ENCODE measurements around the gene INCENP.
"Not testable (repeated sequence)": the region's sequence is repeated elsewhere in the genome, so short reads cannot be mapped to it uniquely, and the experiment has no call there.

The INCENP gene

DNA sequence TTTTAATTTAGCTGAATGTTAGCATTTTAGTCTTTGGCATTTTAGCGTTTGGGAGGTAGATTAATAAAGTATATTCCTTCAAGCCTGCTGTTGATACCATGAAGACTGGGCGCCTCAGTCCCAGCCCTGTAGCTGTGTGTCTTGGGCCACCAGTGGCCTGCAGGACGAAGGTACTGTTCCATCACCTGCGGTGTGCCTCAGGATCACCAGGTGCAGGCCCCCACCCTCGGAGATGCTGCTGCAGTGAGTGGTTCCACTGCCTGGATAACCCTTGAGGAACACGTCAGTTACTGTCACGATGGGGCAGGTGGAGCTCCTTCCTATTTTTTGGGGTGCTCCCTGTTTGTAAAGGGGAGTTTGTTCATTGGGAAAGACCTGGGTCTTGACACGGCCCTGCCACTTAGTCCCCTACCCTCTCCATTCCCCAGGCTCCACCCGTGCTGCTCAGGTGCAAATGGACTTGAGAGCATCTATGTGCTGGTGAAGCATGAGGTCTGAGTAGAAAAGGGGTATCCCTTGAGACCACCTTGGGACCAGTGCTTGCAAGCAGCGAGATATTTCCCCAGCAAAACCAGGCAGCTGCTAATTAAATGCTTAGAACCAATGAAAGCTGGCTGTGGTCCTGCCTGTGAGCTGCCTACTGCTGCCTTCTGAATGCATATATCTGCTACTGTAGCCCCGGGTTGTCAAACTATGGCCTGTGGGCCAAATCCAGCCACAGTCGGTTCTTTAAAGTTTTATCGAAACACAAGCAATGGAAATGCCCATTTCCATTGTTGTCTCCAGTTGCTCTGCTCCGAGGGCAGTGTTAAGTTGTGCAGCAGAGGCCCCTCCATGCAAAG is 28.7 kb downstream of the INCENP start:
- peak overlapping the region in 1 of 21 experiments; percentile 9 for H3K27ac ChIP-seq
- no peak overlapping the region for H3K4me3 ChIP-seq

DNA sequence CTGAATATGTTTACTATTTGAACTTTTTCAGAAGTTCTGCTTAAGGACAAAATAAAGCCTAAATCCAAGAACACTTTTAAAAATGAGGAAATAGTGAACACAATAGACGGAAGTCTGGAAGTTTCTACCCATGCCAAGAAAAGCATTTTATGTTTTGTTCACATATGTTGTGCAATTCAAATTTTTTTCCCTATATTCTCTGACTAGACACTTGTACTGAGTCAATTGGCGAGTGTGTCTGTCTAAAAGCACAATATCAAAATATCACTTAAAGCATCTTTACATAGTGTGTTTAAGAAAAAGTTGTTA is 29.2 kb downstream of the INCENP start:
- no peak overlapping the region for H3K4me3 ChIP-seq
- H3K27ac ChIP-seq = peak overlapping the region in 1 of 21 experiments; percentile 9

DNA sequence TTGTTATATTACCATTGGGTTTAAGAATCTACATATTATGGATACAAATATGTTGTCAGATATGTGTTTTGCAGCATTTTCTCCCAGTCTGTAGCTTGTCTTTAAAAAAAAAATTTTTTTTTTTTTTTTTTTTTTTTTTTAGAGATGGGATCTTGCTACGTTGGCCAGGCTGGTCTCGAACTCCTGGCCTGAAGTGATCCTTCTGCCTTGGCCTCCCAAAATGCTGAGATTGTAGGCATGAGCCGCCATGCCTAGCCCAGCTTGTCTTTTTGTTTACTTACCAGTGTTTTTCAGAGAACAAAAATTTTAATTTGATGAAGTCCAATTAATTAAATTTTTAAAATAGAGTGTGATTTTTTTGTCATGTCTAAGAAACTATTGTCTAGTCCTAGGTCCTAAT is 29.8 kb downstream of the INCENP start:
- no peak overlapping the region for H3K4me3 ChIP-seq
- no peak overlapping the region for H3K27ac ChIP-seq

DNA sequence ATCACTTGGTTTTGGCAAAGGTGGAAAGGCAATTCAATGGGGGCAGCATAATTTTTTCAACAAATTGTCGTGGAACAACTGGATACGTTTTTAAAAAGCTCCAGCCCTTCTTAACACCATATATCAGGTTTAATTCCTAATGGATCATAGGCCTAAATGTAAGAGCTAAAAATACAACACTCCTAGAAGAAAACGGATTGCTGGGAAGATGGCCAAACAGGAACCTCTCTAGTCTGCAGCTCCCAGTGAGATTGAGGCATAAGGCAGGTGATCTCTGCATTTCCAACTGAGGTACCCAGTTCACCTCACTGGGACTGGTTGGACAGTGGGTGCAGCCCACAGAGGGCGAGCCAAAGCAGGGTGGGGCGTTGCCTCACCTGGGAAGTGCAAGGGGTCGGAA is 33.8 kb downstream of the INCENP start:
- no peak overlapping the region for H3K27ac ChIP-seq
- no peak overlapping the region for H3K4me3 ChIP-seq

DNA sequence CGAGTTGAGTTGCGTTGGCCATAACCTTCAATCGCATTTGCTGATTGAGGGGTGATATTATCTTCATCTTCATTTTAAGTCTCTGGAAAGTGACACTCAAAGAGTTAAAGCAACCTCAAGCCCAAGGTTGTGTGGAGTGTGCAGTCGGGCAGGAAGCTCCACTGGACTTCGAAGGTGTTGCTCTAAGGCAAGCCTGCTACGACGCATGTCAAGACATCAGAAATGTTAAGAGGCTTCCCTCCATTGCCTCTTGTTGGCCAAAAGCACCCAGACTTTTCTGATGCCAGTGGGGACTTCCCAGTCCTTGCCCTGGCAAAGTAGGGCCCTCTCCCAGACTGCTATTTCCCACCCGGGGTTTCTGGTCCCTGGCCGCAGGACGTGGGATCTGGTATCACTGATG is 42.6 kb downstream of the INCENP start:
- no peak overlapping the region for H3K27ac ChIP-seq
- H3K4me3 ChIP-seq = no peak overlapping the region

DNA sequence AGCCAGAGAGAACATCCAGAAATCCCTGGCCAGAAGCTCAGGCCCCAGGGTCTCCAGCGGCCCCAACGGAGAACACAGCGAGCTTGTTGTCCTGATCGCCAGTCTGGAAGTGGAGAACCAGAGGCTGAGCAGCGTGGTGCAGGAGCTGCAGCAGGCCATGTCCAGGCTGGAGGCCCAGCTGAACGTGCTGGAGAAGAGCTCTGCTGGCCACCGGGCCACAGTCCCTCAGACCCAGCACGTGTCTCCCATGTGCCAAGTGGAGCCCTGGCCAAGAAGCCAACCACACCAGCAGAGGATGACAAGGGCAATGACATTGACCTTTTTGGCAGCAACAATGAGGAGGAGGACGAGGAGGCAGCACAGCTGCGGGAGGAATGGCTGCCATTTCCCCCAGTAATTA is 45.6 kb downstream of the INCENP start:
- Histone ChIP-seq H3K27ac (peak overlapping the region in 2 of 21 experiments; percentile 5 to 32), H3K4me3 (no peak overlapping the region)

DNA sequence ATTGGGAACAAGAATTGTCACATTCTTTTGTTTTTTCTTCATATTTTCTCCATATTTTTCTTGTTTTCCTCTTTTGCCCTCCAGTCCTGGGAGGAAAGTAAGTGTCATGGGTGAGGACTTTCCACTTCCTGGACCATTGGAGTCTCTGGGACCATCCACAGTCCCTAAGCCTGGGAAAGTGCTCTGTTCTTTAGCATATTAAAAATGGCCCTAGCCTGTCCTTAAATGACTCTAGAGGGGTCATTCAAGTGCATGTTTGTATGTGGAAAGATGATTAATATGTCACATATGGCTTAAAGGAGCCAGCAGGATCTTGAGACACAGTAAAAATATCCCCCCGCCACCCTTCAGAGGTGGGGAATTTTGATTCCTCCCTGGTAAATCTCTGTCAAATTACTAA is 46.1 kb downstream of the INCENP start:
- no peak overlapping the region for H3K4me3 ChIP-seq
- H3K27ac ChIP-seq = no peak overlapping the region

DNA sequence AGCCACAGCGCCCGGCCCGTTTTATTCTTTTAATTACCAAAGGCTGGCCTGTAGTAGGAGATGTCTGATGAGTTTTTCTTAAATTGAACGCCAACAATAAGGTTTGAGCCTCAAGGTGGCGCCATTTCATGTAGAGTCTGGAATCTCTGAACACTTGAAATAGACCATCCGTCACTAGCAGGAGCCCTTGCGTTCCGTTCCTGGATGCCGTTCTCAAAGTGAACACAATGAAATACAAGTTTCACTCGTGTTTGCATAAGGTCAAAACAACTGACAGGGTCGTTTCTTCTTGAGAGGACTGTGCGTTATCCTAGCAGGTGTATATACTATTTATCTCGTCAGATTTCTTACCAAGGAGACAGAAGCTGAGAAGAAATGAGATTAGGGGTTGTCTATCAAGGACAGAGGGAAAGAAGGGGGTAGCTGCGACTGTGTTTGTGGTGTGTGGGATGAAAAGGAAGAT is 47.5 kb downstream of the INCENP start:
- Histone ChIP-seq H3K4me3 (no peak overlapping the region), H3K27ac (no peak overlapping the region)

DNA sequence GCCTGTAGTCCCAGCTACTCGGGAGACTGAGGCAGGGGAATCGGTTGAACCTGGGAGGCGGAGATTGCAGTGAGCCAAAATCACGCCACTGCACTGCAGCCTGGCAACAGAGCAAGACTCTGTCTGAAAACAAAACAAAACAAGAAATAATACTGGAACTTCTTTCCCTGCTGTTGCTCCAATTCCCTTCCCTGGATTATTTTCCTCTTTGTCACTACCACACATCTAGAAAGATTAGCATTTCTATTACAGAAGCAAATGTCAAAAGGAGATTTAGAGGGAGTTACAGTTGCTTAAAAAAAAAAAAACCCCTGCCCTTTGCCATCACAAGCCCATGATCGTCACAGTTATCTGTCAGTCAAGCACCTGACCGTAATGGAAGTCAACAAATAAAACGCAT is 48.5 kb downstream of the INCENP start:
- Histone ChIP-seq H3K27ac (no peak overlapping the region), H3K4me3 (no peak overlapping the region)

DNA sequence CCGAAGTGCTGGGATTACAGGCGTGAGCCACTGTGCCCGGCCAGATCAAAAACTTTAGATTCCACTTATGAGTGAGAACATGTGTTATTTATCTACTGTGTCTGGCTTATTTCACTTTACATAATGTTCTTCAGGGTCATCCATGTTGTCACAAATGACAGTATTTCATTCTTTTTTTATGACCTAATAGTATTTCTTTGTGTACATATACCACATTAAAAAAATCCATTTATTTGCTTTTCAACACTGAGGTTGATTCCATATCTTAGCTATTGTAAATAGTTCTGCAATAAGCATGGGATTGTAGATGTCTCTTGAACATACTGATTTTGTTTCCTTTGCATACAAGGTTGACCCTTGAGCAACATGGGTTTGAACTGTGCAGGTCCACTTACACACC is 53.0 kb downstream of the INCENP start:
- Histone ChIP-seq H3K27ac (no peak overlapping the region), H3K4me3 (no peak overlapping the region)

DNA sequence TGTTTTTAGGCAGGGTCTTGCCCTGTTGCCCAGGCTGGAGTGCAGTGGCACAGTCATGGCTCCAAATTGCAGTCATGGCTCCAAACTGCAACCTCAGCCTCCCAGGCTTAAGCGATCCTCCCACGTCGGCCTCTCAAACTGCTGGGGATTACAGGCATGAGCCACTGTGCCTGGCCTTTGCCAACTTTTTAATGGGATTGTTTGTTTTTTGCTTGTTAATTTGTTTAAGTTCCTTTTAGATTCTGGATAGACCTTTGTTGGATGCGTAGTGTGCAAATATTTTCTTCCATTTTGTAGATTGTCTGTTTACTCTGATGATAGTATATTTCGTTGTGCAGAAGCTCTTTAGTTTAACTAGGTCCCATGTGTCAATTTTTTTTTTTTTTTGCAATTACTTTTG is 56.2 kb downstream of the INCENP start:
- H3K27ac ChIP-seq = no peak overlapping the region
- no peak overlapping the region for H3K4me3 ChIP-seq

DNA sequence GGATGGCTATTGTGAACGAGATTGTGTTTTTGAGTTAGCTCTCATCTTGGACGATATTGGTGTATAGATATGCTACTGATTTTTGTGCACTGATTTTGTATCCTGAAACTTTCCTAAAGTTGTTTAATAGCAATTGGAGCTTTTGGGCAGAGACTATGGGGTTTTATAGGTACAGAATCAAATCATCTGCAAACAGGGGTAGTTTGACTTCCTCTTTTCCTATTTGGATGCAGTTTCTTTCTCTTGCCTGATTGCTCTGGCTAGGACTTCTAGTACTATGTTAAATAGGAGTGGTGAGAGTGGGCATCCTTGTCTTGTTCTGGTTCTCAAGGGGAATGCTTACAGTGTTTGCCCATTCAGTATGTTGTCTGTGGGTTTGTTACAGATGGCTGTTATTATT is 57.3 kb downstream of the INCENP start:
- Histone ChIP-seq H3K4me3 (no peak overlapping the region), H3K27ac (no peak overlapping the region)

DNA sequence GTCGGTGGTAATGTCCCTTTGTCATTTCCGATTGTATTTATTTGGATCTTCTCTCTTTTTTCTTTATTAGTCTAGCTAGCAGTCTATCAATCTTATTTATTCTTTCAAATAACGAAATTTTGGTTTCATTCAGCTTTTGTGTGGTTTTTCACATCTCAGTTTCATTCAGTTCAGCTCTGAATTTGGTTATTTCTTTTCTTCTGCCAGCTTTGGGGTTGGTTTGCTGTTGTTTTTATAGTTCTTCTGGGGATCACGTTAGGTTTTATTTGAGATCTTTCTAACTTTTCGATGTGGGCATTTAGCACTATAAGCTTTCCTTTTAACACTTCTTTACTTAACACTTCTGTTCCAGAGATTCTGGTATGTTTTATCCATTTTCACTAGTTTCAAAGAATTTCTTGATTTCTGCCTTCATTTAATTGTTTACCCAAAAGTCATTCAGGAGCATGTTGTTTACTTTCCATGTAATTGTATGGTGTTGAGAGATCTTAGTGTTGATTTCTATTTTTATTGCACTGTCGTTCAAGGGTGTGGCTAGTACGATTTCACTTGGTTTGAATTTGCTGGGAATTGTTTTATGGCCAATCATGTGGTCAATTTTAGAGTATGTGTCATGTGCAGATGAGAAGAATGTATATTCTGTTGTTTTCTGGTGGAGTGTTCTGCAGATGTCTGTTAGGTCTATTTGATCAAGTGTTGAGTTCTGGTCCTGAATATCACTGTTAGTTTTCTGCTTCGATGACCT is 58.5 kb downstream of the INCENP start:
- no peak overlapping the region for H3K4me3 ChIP-seq
- H3K27ac ChIP-seq = no peak overlapping the region

DNA sequence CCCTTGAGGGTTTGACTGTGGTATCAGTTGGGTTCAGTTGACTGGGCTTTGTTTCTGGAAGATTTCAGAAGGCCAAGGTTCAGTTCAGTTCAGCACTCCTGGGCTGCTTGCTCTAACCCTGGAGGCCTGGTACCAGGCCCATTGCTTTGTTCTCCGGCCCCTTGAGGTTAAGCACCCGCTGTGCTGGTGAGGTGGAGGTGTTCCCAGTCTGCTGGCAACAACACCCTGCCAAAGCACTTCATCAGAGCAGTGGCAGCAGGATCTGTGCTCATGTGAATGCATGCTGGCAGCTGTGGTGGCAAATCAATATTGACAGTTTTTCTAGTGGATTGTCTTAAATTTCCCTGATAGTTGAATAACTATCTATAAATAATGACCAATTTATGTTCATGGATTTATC is 62.4 kb downstream of the INCENP start:
- no peak overlapping the region for H3K4me3 ChIP-seq
- no peak overlapping the region for H3K27ac ChIP-seq

DNA sequence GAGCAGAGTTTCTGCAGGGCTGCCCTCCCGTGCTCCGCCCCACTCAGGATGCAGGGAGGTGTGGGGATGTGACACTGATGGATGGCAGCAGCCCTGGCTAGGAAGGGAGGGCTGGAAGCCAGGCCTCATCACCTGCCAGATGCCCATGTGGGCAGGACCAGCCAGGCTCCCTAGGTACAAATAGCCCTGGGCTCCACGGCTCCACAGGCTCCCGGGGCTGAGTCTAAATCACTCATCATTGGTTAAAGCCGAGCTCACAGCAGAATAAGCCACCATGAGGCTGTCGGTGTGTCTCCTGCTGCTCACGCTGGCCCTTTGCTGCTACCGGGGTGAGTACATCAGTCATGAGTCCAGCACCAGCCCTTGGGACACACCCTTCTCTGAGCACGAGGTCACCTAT is 66.2 kb downstream of the INCENP start, which contains the start of gene SCGB1D1:
Gene SCGB1D1 (plus strand): TSS at position 206 of the 400 bp plus-strand sequence. CDS start 69 bp downstream, at position 275.
- H3K27ac ChIP-seq = no peak within 1 kb of the TSS
- H3K4me3 ChIP-seq = no peak within 1 kb of the TSS

DNA sequence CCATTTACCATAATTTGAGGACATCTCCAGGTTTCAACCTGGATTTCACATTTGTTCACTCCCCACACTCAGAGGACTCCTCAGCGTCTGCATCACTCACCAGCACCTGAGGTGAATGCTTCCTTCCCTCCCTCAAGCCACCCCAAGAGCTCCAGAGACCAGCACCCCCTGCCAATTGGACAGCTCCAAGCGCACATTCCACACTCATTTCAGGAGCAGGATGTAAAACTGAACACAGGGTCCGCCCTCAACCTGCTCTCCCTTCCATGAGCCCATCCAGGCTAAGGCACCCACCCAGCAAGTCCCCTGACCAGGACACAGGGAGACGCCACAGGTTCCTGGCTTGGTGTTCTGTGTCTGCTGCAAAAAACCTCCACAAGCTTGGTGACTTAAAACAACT is 70.1 kb downstream of the INCENP start:
- Histone ChIP-seq H3K27ac (no peak overlapping the region), H3K4me3 (no peak overlapping the region)

DNA sequence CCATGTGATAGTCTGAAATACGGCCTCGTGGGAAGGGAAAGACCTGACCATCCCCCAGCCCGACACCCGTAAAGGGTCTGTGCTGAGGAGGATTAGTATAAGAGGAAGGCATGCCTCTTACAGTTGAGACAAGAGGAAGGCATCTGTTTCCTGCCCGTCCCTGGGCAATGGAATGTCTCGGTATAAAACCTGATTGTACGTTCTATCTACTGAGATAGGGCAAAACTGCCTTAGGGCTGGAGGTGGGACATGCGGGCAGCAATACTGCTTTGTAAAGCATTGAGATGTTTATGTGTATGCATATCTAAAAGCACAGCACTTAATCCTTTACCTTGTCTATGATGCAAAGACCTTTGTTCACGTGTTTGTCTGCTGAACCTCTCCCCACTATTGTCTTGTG is 71.2 kb downstream of the INCENP start:
- not testable (repeated sequence) for H3K4me3 ChIP-seq, H3K27ac ChIP-seq

DNA sequence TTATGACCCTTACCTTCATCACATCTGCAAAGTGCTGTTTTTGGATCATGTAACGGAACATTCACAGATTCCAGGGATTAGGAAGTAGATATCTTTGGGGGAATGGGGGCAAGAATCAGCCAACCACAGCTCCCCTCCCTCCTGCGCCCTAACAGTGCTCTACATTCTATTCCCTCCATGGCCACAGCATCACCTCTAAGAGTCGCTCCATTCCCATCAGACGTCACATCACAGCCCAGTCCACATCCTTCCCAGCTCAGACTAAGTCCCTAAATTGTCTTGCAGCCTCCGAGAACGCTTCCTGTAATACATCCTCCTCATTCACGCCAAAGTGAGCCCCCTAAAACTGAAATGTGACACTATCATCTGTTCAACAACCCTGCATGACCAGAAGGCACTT is 72.1 kb downstream of the INCENP start:
- H3K27ac ChIP-seq = no peak overlapping the region
- no peak overlapping the region for H3K4me3 ChIP-seq

DNA sequence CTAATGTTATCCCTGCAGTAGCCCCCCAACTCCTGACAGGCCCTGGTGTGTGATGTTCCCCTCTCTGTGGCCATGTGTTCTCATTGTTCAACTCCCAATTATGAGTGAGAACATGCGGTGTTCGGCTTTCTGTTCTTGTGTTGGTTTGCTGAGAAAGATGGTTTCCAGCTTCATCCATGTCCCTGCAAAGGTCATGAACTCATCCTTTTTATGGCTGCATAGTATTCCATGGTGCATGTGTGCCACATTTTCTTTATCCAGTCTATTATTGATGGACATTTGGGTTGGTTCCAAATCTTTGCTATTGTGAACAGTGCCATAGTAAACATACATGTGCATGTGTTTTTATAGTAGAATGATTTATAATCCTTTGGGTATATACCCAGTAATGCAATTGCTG is 73.6 kb downstream of the INCENP start:
- H3K27ac ChIP-seq, H3K4me3 ChIP-seq: not testable (repeated sequence)

DNA sequence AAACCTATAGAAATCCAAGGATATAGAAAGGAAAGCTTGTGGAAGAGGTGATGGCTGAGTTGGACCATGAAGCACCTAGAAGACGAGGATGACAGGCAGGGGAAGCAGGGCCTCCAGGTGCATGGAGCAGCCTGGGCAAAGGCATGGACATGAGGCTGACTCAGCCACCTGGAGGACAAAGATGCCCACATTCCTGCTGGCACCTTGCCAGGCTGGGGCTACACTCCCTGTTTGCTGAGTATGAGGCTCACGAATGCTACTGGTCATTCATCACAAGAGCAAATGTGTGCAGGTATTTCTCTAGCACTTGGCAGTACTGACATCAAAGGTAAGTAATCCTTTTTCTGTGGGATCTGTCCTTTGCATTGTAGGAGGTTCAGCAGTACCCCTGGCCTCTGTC is 77.6 kb downstream of the INCENP start:
- Histone ChIP-seq H3K27ac (no peak overlapping the region), H3K4me3 (no peak overlapping the region)
